Esophagus muscularis mucosa (tissue), 4 donors: ENCODE measurements around the gene CCL2. TPM values are rescaled to one million over a fixed set of nuclear protein-coding genes. Genes with fewer than 3 reads are reported as not detected.

ENCODE experiments used
- DNase-seq: peaks from one replicate; pipeline ENCODE4 v3.0.0-alpha.2; 2017; ENCODE audit errors: extremely low spot score
- H3K27ac ChIP-seq, 4 donors: fragments of 200-600 bp; sonication (generic); replicated peaks in 1 of 4; 1 replicate in 3 of 4; 2 replicates in 1 of 4; pipeline ENCODE4 v1.5.1; 2016 to 2019; ENCODE audit warnings: mild to moderate bottlenecking in 1 of 4
- H3K27me3 ChIP-seq, 4 donors: fragments of 200-600 bp; sonication (generic); one replicate each; pipeline versions ENCODE4 v1.5.1 to v1.6.0; 2016 to 2019
- H3K36me3 ChIP-seq, 4 donors: fragments of 200-600 bp; sonication (generic); one replicate each; pipeline ENCODE4 v1.5.1; 2016 to 2019
- H3K4me1 ChIP-seq, 4 donors: fragments of 200-600 bp; sonication (generic); one replicate each; pipeline ENCODE4 v1.5.1; 2016 to 2019
- H3K4me3 ChIP-seq, 4 donors: fragments of 200-600 bp; sonication (generic); 1 replicate in 2 of 4; 2 replicates in 2 of 4; pipeline ENCODE4 v1.5.1; 2016 to 2019; ENCODE audit warnings: mild to moderate bottlenecking in 4 of 4, moderate library complexity in 1 of 4
- H3K9me3 ChIP-seq, 4 donors: fragments of 200-600 bp; sonication (generic); 1 replicate in 3 of 4; 2 replicates in 1 of 4; pipeline ENCODE4 v1.5.1; 2016 to 2019
- EP300 ChIP-seq: sonication (generic); formaldehyde crosslinking; IDR thresholded peaks from one replicate; pipeline ENCODE4 v1.6.1; 2017; ENCODE audit warnings: antibody characterized with exemption
- POLR2A ChIP-seq: fragments of 450-650 bp; IDR thresholded peaks from one replicate; pipeline ENCODE4 v1.6.1; 2017; ENCODE audit warnings: antibody characterized with exemption, moderate library complexity, mild to moderate bottlenecking, low read depth
- POLR2AphosphoS5 ChIP-seq, 2 donors: sonication (generic); formaldehyde crosslinking; IDR thresholded peaks; one replicate each; pipeline ENCODE4 v1.6.1; 2017; ENCODE audit warnings: antibody characterized with exemption in 2 of 2
- WGBS: methylation state at CpG from one replicate; pipeline ENCODE4 v1.1.5; 2018; 5-methylcytosine and 5-hydroxymethylcytosine counted together
- intact Hi-C: fragments of 100-400 bp; cut with DNase I; formaldehyde crosslinking; loops from one replicate; pipeline ENCODE4 v1.15.1; 2023
- total RNA-seq, 4 donors: library from RNA; depleted of rRNA; stranded (reverse); fragments of >200 nt; gene quantifications; one replicate each; pipeline versions ENCODE4 v1.1.0 to v1.2.1, GENCODE V29; 2016
- TF ChIP-seq, protein P1 (sequence below), 3 experiments: fragments of 200-600 bp in 2 of 3; fragments of 450-650 bp in 1 of 3; sonication (generic) in 2 of 3; IDR thresholded peaks; one replicate each; pipeline ENCODE4 v1.5.1; 2017 to 2019; ENCODE audit warnings: antibody characterized with exemption in 3 of 3, mild to moderate bottlenecking in 2 of 3, moderate library complexity in 1 of 3

CCL2 gene
- total RNA-seq, 4 donors from 2014 or later: 7.1 to 514 (median 20.8) TPM

DNA sequence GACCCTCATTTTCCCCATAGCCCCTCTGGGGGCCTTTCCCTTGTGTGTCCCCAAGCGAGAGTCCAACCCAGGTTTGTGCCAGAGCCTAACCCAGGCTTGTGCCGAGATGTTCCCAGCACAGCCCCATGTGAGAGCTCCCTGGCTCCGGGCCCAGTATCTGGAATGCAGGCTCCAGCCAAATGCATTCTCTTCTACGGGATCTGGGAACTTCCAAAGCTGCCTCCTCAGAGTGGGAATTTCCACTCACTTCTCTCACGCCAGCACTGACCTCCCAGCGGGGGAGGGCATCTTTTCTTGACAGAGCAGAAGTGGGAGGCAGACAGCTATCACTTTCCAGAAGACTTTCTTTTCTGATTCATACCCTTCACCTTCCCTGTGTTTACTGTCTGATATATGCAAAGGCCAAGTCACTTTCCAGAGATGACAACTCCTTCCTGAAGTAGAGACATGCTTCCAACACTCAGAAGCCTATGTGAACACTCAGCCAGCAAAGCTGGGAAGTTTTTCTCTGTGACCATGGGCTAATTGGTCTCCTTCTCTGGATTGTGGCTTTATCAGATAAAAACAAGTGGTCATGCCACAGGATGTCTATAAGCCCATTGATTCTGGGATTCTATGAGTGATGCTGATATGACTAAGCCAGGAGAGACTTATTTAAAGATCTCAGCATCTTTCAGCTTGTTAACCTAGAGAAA is 2.5 kb upstream of the CCL2 start:
- peak; percentile 75 for TF ChIP-seq EP300
- TF ChIP-seq POLR2AphosphoS5 (IDR thresholded peaks at IDR 0.05): peak; percentile 85 to 95
- no peak for TF ChIP-seq POLR2A
- TF ChIP-seq, protein P1, sequence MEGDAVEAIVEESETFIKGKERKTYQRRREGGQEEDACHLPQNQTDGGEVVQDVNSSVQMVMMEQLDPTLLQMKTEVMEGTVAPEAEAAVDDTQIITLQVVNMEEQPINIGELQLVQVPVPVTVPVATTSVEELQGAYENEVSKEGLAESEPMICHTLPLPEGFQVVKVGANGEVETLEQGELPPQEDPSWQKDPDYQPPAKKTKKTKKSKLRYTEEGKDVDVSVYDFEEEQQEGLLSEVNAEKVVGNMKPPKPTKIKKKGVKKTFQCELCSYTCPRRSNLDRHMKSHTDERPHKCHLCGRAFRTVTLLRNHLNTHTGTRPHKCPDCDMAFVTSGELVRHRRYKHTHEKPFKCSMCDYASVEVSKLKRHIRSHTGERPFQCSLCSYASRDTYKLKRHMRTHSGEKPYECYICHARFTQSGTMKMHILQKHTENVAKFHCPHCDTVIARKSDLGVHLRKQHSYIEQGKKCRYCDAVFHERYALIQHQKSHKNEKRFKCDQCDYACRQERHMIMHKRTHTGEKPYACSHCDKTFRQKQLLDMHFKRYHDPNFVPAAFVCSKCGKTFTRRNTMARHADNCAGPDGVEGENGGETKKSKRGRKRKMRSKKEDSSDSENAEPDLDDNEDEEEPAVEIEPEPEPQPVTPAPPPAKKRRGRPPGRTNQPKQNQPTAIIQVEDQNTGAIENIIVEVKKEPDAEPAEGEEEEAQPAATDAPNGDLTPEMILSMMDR (IDR thresholded peaks at IDR 0.05): no peak
- Histone ChIP-seq H3K27ac (peak overlapping the region; percentile 84 to 87 (median 85)), H3K27me3 (no peaks in the 10 kb centered on the region), H3K9me3 (no peaks in the 10 kb centered on the region), H3K36me3 (no peaks in the 10 kb centered on the region), H3K4me1 (peaks cover 80 to 92% (median 91%) of the 10 kb centered on the region in 4 donors), H3K4me3 (peak overlapping the region in 1 of 4 donors; percentile 14)
- DNase-seq: peak; percentile 99
- intact Hi-C loops: no loop called here
- 2% methylated on average over 6 of the region's 6 CpGs for whole genome bisulfite sequencing

DNA sequence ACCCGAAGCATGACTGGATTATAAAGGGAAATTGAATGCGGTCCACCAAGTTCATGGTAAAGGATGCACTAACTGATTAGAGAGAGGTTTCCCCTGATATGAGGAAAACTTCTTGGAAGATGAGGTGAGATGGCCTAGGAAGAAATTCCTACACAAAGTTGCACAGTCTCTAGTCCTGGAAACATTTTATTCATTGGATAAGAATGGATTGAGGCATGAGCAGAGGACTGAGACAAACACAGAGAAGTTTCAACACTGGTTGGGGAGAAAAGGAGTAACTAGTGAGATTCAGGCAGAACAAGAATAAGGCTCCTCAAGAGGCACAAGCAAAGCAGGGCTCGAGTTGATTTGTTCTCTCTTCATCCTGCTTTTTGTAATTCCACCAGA is 2.0 kb upstream of the CCL2 start:
- Histone ChIP-seq H3K27me3 (no peaks in the 10 kb centered on the region), H3K27ac (peak overlapping the region; percentile 84 to 87 (median 85)), H3K4me1 (peaks cover 75 to 87% (median 86%) of the 10 kb centered on the region in 4 donors), H3K9me3 (no peaks in the 10 kb centered on the region), H3K36me3 (no peaks in the 10 kb centered on the region), H3K4me3 (no peak overlapping the region)
- peak; percentile 10 for DNase-seq
- intact Hi-C loops: no loop called here
- TF ChIP-seq EP300 (no peak), POLR2A (no peak), POLR2AphosphoS5 (IDR thresholded peaks at IDR 0.05) (no peak)
- TF ChIP-seq, protein P1 (IDR thresholded peaks at IDR 0.05): no peak
- WGBS: 78% methylated on average over 3 of the region's 3 CpGs

DNA sequence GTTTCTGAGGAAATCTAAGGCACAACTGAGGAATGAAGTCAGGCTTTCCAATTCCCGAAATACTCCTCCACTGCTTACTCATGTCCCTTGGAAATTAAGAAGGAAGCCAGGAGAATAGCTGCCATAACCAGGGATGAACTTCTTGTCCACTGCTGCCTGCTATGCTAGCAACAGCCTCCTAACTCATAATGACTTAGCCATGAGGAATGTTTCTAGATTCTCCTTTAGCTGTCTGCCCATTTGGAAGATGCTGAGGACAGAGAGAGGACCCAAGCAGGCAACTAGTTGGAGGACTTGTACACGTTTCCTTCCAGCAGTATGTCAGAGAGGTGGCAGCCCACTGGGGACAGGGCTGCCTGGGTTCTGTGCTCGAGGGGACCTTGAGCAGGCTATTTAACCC is 939 bp upstream of the CCL2 start:
- H3K36me3 ChIP-seq: no peaks in the 10 kb centered on the region
- H3K4me3 ChIP-seq: peak overlapping the region in 2 of 4 donors; percentile 51 to 53
- TF ChIP-seq, protein P1 (IDR thresholded peaks at IDR 0.05): no peak
- TF ChIP-seq EP300: peak; percentile 52
- no peak for TF ChIP-seq POLR2A
- TF ChIP-seq POLR2AphosphoS5 (IDR thresholded peaks at IDR 0.05): peak; percentile 57 to 79
- peaks cover 65 to 83% (median 81%) of the 10 kb centered on the region in 4 donors for H3K4me1 ChIP-seq
- peak overlapping the region; percentile 84 to 87 (median 85) for H3K27ac ChIP-seq
- peak; percentile 92 for DNase-seq
- no peaks in the 10 kb centered on the region for H3K9me3 ChIP-seq
- intact Hi-C loops: no loop called here
- H3K27me3 ChIP-seq: no peaks in the 10 kb centered on the region
- WGBS: 11% methylated on average over 3 of the region's 3 CpGs

DNA sequence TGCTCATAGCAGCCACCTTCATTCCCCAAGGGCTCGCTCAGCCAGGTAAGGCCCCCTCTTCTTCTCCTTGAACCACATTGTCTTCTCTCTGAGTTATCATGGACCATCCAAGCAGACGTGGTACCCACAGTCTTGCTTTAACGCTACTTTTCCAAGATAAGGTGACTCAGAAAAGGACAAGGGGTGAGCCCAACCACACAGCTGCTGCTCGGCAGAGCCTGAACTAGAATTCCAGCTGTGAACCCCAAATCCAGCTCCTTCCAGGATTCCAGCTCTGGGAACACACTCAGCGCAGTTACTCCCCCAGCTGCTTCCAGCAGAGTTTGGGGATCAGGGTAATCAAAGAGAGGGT is 272 bp downstream of the CCL2 start:
- H3K4me1 ChIP-seq: peaks cover 53 to 74% (median 70%) of the 10 kb centered on the region in 4 donors
- intact Hi-C loops: no loop called here

More for the DNA sequence above, 272 bp downstream of the CCL2 start:
- H3K4me3 ChIP-seq: peak overlapping the region; percentile 32 to 53 (median 52)
- no peak for TF ChIP-seq POLR2AphosphoS5 (IDR thresholded peaks at IDR 0.05)
- TF ChIP-seq, protein P1 (IDR thresholded peaks at IDR 0.05): no peak
- TF ChIP-seq POLR2A: no peak
- TF ChIP-seq EP300: no peak
- no peak for DNase-seq
- WGBS: 21% methylated on average over 5 of the region's 5 CpGs
- H3K27me3 ChIP-seq: no peaks in the 10 kb centered on the region
- H3K36me3 ChIP-seq: no peaks in the 10 kb centered on the region
- H3K27ac ChIP-seq: peak overlapping the region; percentile 84 to 87 (median 85)
- H3K9me3 ChIP-seq: no peaks in the 10 kb centered on the region
